Keratinocyte (primary cell): Measurements from ENCODE around the gene MX2. TPM values are rescaled to one million over a fixed set of nuclear protein-coding genes. Genes with fewer than 3 reads are reported as not detected.

ENCODE experiments used
- DNase-seq: peaks from one replicate; pipeline ENCODE4 v3.0.0-alpha.2; 2011; ENCODE audit warnings: low read depth, missing footprints, low spot score
- FAIRE-seq: peaks from 2 replicates; lab custom pipeline; 2011; peaks lifted over from hg19 to GRCh38; lab: Jason Lieb, UNC
- H2AFZ ChIP-seq: 2 replicates; pipeline ENCODE4 v1.6.0; 2012; ENCODE audit warnings: low read length, control low read depth, inconsistent platforms; ENCODE audit not compliant: control insufficient read depth
- H3K27ac ChIP-seq: 2 replicates; pipeline ENCODE4 v1.5.1; 2011; ENCODE audit warnings: low read length; ENCODE audit not compliant: control insufficient read depth, insufficient read depth
- H3K27me3 ChIP-seq: 3 replicates; pipeline ENCODE4 v1.6.0; 2011; ENCODE audit warnings: low read length; ENCODE audit not compliant: control insufficient read depth, insufficient read depth; ENCODE audit errors: extremely low read depth
- H3K36me3 ChIP-seq, 2 experiments: 2 replicates in 1 of 2; 3 replicates in 1 of 2; pipeline ENCODE4 v1.5.1; 2011; ENCODE audit warnings: low read length in 2 of 2, mild to moderate bottlenecking in 1 of 2; ENCODE audit not compliant: control insufficient read depth in 2 of 2, insufficient read depth in 2 of 2; ENCODE audit errors: extremely low read depth in 1 of 2
- H3K4me1 ChIP-seq: 3 replicates; pipeline ENCODE4 v1.5.1; 2011; ENCODE audit warnings: low read length; ENCODE audit not compliant: control insufficient read depth, insufficient read depth; ENCODE audit errors: extremely low read depth
- H3K4me2 ChIP-seq: 3 replicates; pipeline ENCODE4 v1.6.0; 2011; ENCODE audit warnings: low read depth, low read length; ENCODE audit not compliant: control insufficient read depth, insufficient read depth; ENCODE audit errors: extremely low read depth
- H3K4me3 ChIP-seq, 3 experiments: fragments of 200-600 bp in 1 of 3; sonication (generic) in 1 of 3; 2 replicates in 2 of 3; 3 replicates in 1 of 3; pipeline ENCODE4 v1.5.1; 2011 to 2016; ENCODE audit warnings: low read length in 3 of 3, mild to moderate bottlenecking in 3 of 3, control low read depth in 2 of 3, inconsistent platforms in 1 of 3, low read depth in 1 of 3, mixed read lengths in 1 of 3, mixed run types in 1 of 3, moderate library complexity in 1 of 3; ENCODE audit not compliant: control insufficient read depth in 2 of 3, insufficient read depth in 2 of 3; ENCODE audit errors: extremely low read depth in 1 of 3
- H3K79me2 ChIP-seq: 2 replicates; pipeline ENCODE4 v1.6.0; 2012; ENCODE audit warnings: low read length; ENCODE audit not compliant: control insufficient read depth, insufficient read depth
- H3K9ac ChIP-seq: 3 replicates; pipeline ENCODE4 v1.6.0; 2011; ENCODE audit warnings: low read length; ENCODE audit not compliant: control insufficient read depth, insufficient read depth; ENCODE audit errors: extremely low read depth
- H3K9me1 ChIP-seq: 3 replicates; pipeline ENCODE4 v1.6.0; 2011; ENCODE audit warnings: low read length; ENCODE audit not compliant: control insufficient read depth, insufficient read depth; ENCODE audit errors: extremely low read depth
- H3K9me3 ChIP-seq: 2 replicates; pipeline ENCODE4 v1.5.1; 2012; ENCODE audit warnings: low read depth, low read length; ENCODE audit not compliant: control insufficient read depth
- H4K20me1 ChIP-seq: 3 replicates; pipeline ENCODE4 v1.6.0; 2011; ENCODE audit warnings: low read length; ENCODE audit not compliant: control insufficient read depth, insufficient read depth; ENCODE audit errors: extremely low read depth
- EZH2 ChIP-seq: IDR thresholded peaks from one replicate; pipeline ENCODE4 v1.6.1; 2012; ENCODE audit warnings: inconsistent platforms, mild to moderate bottlenecking, low read length, moderate library complexity
- dilution Hi-C: fragments of 300-500 bp; cut with MboI; formaldehyde crosslinking; loops from one replicate; pipeline ENCODE4 v1.7.0; 2020; ENCODE audit warnings: low sequenced_read_pairs; ENCODE audit not compliant: extremely low pct_ligation_motif_present
- polyA plus RNA-seq, 5 experiments: library from polyadenylated mRNA; depleted of rRNA in 3 of 5; stranded (reverse) in 3 of 5; stranded (forward) in 1 of 5; unstranded in 1 of 5; fragments of >200 nt; gene quantifications; 1 replicate in 1 of 5; 2 replicates in 3 of 5; 3 replicates in 1 of 5; pipeline versions ENCODE4 v1.2.1 to v1.2.3, GENCODE V29; 2011 to 2012; ENCODE audit warnings: missing spikeins in 2 of 5, low read depth in 1 of 5, low replicate concordance in 1 of 5
- TF ChIP-seq, protein P1 (sequence below), 3 experiments: IDR thresholded peaks in 1 of 3; conservative IDR thresholded peaks in 1 of 3; optimal IDR thresholded peaks in 1 of 3; 2 replicates in 2 of 3; 3 replicates in 1 of 3; pipeline versions ENCODE3 to v1.5.1; 2011; ENCODE audit warnings: low read length in 3 of 3, mild to moderate bottlenecking in 3 of 3, moderate library complexity in 2 of 3, control low read depth in 1 of 3, inconsistent platforms in 1 of 3; ENCODE audit not compliant: insufficient read depth in 2 of 3; ENCODE audit errors: extremely low read depth in 1 of 3

Gene MX2
- polyA plus RNA-seq, 1 donor (not counting 4 experiments of a cell fraction or from before 2014, with no cell fraction given): 7.1 TPM

DNA sequence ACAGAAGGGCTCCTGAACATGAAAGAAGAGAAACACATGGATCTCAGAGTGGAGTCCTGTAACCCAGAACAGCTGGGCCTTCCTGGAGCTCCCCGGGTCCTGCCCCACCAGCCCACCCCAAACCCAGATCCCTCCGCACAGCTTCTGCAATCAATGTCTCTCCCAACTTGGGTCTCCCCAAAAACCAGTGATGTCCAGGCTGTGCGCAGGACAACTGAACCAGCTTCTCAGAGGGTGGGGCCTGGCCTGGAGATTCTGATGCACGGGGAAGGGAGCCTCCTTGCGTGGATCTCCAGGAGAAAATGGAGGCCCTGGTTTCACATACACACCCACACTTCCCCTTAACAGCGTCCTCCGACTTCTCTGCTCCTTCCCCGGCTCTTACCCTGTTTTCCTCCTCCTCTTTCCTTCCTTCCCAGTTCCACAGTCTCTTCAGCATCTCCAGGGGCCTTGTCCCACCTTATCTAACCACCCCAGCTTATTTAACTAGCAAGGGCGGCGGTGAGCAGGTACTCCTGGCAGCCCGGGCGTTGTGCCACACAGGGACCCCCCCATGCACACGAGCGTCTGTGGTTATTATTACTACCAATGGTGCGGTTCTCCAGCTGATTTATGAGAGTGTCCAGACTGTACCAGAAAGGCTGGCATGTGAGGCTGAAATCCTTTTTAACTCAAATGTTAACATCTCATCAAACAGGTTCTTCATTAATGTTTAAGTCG is 11.2 kb upstream of the MX2 start:
- Histone ChIP-seq H3K4me3 (no peak overlapping the region), H3K9me1 (no peaks in the 10 kb centered on the region), H3K27ac (no peak overlapping the region), H3K27me3 (no peaks in the 10 kb centered on the region), H3K9me3 (no peaks in the 10 kb centered on the region), H3K36me3 (no peaks in the 10 kb centered on the region), H3K4me2 (no peak overlapping the region), H2AFZ (no peak overlapping the region), H3K79me2 (no peaks in the 10 kb centered on the region), H3K9ac (no peak overlapping the region), H3K4me1 (no peaks in the 10 kb centered on the region), H4K20me1 (no peaks in the 10 kb centered on the region)
- no peak for TF ChIP-seq EZH2
- TF ChIP-seq, protein P1, sequence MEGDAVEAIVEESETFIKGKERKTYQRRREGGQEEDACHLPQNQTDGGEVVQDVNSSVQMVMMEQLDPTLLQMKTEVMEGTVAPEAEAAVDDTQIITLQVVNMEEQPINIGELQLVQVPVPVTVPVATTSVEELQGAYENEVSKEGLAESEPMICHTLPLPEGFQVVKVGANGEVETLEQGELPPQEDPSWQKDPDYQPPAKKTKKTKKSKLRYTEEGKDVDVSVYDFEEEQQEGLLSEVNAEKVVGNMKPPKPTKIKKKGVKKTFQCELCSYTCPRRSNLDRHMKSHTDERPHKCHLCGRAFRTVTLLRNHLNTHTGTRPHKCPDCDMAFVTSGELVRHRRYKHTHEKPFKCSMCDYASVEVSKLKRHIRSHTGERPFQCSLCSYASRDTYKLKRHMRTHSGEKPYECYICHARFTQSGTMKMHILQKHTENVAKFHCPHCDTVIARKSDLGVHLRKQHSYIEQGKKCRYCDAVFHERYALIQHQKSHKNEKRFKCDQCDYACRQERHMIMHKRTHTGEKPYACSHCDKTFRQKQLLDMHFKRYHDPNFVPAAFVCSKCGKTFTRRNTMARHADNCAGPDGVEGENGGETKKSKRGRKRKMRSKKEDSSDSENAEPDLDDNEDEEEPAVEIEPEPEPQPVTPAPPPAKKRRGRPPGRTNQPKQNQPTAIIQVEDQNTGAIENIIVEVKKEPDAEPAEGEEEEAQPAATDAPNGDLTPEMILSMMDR (optimal IDR thresholded peaks at IDR 0.05 in 1 of 3, IDR thresholded peaks at IDR 0.05 in 1 of 3, conservative IDR thresholded peaks at IDR 0.05 in 1 of 3; ENCODE audit: extremely low read depth in 1 of 3, insufficient read depth in 2 of 3, low read length in 3 of 3): no peak
- dilution Hi-C loops: no loop called here
- DNase-seq (no peak), FAIRE-seq (no peak)

GRCh38 chr21:41357546-41357945 is 4.3 kb upstream of the MX2 start:
- Histone ChIP-seq H3K4me1 (no peaks in the 10 kb centered on the region), H3K79me2 (no peaks in the 10 kb centered on the region), H3K9me3 (no peaks in the 10 kb centered on the region), H4K20me1 (no peaks in the 10 kb centered on the region), H3K4me2 (no peak overlapping the region), H2AFZ (no peak overlapping the region), H3K27me3 (peaks cover 6% of the 10 kb centered on the region), H3K4me3 (no peak overlapping the region), H3K9ac (no peak overlapping the region), H3K27ac (no peak overlapping the region), H3K9me1 (no peaks in the 10 kb centered on the region), H3K36me3 (no peaks in the 10 kb centered on the region)
- dilution Hi-C loops: no loop called here
- TF ChIP-seq, protein P1 (optimal IDR thresholded peaks at IDR 0.05 in 1 of 3, IDR thresholded peaks at IDR 0.05 in 1 of 3, conservative IDR thresholded peaks at IDR 0.05 in 1 of 3; ENCODE audit: extremely low read depth in 1 of 3, insufficient read depth in 2 of 3, low read length in 3 of 3): no peak
- no peak for TF ChIP-seq EZH2
- DNase-seq (no peak), FAIRE-seq (no peak)
